ENCODE measurements around the gene CDK2AP2.
"Not testable (repeated sequence)": the region's sequence is repeated elsewhere in the genome, so short reads cannot be mapped to it uniquely, and the experiment has no call there.

Gene CDK2AP2

DNA sequence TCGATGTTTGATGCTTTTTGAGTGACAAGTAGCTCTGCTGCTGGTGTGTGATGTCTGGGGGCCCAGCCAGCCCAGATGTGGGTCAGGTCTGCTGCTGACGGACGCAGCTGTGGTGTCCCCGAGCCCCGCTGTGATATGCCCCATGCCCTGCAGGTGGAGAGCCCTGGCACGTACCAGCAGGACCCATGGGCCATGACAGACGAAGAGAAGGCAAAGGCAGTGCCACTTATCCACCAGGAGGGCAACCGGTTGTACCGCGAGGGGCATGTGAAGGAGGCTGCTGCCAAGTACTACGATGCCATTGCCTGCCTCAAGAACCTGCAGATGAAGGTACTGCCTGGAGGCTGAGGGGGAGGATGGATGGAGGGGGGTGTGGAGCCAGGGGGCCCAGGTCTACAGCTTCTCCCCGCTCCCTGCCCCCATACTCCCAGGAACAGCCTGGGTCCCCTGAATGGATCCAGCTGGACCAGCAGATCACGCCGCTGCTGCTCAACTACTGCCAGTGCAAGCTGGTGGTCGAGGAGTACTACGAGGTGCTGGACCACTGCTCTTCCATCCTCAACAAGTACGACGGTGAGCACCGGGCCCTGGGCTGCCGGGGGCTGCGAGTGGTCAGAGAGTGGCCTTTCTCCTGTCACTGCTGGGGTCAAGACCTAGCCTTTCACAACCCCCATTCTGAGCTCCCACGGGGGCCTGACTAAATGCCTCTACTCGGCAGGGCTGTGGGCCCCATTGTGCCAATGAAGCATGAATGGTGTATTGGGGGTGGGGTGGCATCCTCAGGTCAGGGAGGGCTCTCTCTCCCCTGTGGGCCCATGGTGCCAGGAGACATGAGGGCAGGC is 17.9 kb downstream of the CDK2AP2 start:
- no peak for DNase-seq

DNA sequence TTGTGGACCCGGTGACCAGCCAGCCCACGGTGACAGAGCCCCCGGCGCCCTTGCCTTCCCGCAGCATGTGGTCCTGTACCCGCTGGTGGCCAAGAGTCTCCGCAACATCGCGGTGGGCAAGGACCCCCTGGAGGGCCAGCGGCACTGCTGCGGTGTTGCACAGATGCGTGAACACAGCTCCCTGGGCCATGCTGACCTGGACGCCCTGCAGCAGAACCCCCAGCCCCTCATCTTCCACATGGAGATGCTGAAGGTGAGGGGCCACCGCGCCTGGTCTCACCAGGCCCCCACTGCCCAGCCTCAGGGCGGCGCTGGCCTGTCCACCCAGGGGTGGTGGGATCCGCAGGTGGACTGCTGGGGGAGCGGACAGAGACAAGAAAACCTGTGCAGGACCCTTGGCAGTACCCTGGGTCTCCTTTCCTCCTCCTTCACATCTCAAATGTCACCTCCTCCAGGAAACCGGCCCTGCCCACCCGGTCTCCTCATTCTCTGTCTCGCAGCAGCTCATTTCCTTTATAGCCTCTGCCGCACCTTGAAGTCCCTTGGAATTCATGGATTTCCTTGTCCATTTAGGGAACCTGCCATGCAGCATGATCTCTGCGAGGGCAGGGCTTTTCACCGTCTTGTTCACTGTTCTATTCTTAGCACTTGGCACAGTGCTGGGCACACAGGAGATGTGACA is 18.6 kb downstream of the CDK2AP2 start:
- DNase-seq, result no peak

DNA sequence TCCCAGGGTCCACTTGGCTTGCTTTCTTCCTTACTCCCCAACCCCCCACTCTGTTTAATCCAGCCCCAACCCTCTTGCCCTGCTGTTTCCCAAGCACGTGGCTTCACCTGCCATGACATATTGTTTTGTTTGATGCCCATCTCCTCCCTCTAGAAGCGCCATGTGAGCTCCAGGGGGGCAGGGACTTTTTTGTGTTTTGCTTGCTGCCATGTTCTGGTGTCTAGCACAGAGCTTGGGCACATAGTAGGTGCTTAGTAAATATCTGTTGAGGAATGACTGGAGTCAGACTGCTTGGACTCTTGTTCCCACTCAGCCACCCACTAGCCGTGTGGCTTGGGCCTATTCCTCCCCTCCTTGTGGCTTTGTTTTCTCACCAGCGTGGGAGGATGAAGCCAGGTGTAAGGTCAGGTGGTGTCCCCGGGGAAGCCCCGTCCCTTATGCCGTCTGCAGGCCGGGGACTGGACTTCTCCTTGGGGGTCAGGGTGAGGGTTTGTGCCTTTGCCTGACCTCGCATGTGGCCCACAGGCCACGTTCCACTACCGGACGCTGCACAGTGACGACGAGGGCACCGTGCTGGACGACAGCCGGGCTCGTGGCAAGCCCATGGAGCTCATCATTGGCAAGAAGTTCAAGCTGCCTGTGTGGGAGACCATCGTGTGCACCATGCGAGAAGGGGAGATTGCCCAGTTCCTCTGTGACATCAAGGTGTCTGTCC is 21.3 kb downstream of the CDK2AP2 start:
- peak; percentile 59 for DNase-seq

DNA sequence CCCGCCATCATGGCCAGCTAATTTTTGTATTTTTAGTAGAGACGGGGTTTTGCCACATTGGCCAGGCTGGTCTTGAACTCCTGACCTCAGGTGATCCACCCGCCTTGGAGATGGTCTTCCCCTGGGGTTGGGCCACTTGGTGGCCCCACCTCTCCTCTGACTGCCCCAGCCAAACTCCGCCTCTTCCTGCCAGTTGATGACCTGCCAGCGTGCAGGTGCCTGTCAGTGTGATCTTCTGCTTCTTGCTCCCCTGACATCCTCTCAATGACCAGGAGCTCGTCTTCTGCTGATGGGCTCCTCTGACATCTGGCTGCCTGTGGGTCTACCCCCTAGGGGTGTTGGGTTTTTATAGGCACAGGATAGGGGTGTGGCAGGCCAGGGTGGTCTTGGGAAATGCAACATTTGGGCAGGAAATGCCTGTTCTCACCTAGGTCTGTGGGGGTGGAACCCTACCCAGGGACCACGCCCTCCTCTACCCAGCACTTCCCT is 22.0 kb downstream of the CDK2AP2 start:
- DNase-seq, result peak; percentile 80

DNA sequence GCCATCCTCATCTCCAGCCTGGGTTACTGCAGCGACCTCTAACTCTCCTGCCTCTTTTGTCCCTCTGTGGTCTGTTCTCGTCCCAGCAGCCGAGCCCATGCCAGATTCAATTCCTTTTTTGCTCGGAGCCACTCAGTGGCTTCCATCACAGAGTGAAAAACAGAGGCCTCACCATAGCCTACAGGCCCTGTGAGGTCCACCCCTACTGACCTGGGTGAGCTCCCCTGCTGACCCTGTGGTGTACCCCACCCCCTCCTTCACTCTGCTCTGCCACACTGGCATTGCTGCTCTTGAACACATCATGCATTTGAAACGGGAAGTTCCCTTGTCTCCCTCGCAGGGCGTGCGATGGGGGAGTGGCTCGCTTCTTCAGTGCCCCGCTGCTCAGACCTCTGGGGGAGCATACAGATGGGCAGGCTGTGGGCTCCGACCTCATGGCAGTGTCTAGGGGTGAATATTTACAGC is 23.1 kb downstream of the CDK2AP2 start:
- DNase-seq, result peak; percentile 83

DNA sequence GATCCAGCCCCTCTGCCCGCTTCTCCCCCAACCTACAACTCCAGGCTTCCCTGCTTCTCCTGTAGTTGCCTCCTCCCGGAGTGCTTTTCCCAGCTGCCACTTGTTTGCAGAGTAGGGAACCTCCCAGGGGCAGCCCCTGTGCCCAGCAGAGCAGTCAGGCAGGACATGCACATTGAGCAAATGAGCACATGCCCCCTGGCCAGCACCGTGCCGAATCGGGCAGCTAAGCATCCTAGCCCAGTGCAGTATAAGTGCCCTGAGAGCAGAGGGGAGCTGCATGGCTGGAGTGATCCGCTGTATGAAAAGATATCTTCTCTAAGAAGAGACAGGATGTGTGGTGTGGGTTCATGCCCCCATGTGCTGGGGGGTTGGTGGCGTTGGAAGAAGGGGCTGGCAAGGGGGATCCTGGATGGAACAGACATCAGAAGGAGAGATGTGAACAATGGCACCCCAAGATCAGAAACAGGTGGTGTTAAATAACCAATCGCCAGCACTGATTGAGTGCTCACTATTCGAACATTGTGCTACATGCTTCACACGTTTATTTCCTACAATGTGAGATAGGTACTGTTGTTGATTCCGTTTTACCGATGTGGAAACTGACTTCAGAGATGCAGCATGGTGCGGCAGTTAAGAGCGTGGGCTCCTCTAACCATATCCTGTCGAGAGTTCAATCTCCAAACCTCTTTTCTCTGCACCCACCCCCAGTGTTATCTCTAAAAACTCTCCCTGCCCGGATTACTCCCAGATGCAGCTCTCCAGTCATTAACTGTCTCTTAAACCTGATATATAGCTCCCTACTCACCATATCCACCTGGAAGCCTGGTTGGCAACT is 23.9 kb downstream of the CDK2AP2 start:
- peak; percentile 52 for DNase-seq

DNA sequence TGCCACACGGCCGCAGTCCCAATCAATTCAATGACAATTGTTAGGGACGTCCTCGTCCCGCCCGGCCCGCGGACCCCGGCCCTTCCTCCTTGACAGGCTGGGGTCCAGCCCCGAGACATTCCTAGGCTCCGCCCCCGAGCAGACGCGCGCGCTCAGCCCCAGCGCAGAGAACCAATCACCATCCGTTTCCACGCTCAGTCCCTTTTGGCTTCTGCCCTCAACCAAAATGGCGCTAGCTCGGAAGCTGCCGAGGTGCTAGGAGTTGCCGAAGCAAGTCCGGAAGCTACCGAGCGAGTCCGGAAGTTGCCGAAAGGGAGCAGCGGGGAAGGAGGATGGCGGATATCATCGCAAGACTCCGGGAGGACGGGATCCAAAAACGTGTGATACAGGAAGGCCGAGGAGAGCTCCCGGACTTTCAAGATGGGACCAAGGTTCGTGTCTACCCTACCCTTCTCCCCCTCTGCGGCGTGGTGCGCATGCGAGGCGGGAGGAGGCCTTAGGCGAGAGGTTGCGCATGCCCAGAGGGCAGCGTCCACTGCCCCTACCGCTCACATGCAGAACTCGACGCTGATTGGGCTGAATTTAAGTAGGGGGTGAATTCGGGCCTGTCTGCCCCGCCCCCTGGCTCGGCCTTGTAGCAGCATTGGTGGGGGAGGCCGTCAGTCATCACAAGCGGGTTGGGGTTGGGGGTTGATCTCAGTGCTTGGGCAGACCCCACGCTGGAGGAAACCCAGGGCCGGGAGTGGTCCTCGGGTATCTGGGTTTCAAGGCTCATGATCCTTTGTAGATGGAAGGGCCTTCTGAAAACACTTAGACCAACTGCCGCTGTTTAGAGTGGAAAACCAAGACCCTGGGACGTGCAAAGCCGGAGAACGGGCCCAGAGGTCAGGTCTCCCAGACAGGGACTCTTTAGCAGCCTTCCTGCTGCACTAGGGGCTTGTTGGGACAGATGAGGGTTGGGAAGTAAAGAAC is 24.8 kb downstream of the CDK2AP2 start, which contains the start of gene AIP:
AIP (plus strand) TSS at position 200 of the 972 bp plus-strand sequence; CDS start at position 333, 133 bp downstream.
- peak; percentile 98 for DNase-seq

DNA sequence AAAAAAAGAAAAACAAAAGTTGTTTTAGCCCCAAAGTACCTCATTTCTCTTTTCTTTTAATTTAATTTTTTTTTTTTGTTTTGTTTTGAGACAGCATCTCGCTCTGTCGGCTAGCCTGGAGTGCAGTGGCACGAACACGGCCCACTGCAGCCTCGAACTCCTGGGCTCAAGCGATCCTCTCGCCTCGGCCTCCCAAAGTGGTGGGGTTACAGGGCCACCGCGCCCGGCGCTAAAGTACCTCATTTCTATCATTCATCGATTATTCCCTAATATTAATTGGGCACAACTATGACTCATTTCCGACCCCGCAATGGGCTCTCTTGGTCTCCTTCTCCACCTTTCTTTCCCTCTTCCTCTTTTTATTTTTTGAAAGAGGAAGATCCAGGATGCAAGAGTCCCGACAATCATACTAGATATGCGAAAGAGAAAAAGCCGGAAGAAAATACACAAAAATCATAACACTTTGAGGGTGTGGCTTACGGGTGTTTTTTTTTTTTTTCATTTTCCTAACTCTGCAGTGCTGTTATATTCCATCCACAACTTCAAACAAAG is 25.6 kb downstream of the CDK2AP2 start:
- no peak for DNase-seq

DNA sequence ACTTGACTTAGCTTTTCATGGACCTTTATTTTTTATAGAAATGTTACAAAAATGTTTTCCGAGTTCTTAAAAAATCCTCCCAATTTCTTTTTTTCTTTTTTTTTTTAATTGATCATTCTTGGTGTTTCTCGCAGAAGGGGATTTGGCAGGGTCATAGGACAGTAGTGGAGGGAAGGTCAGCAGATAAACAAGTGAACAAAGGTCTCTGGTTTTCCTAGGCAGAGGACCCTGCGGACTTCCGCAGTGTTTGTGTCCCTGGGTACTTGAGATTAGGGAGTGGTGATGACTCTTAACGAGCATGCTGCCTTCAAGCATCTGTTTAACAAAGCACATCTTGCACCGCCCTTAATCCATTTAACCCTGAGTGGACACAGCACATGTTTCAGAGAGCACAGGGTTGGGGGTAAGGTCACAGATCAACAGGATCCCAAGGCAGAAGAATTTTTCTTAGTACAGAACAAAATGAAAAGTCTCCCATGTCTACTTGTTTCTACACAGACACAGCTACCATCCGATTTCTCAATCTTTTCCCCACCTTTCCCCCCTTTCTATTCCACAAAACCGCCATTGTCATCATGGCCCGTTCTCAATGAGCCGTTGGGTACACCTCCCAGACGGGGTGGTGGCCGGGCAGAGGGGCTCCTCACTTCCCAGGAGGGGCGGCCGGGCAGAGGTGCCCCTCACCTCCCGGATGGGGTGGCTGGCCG is 30.5 kb downstream of the CDK2AP2 start:
- not testable (repeated sequence) for DNase-seq

DNA sequence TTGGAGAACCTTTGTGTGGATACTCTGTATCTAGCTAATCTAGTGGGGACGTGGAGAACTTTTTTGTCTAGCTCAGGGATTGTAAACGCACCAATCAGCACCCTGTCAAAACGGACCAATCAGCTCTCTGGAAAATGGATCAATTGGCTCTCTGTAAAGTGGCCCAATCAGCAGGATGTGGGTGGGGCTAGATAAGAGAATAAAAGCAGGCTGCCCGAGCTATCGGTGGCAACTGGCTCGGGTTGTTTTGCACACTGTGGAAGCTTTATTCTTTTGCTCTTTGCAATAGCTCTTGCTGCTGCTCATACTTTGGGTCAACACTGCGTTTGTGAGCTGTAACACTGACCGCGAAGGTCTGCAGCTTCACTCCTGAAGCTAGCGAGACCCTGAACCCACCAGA is 31.3 kb downstream of the CDK2AP2 start:
- not testable (repeated sequence) for DNase-seq

DNA sequence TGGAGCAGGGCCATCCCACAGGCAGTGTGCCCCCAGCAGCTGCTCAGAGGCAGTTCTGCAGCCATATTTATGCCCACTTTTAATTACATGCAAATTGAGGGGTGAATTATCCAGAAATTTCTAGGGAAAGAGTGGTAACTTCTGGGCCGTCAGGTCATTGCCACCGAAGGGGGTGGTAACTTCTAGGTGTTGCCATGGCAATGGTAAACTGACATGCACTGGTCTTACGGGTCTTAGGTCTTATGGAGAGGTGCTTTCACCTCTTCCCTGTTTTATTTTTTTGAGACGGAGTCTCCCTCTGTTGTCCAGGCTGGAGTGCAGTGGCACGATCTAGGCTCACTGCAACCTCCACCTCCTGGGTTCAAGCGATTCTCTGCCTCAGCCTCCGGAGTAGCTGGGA is 35.1 kb downstream of the CDK2AP2 start:
- no peak for DNase-seq

DNA sequence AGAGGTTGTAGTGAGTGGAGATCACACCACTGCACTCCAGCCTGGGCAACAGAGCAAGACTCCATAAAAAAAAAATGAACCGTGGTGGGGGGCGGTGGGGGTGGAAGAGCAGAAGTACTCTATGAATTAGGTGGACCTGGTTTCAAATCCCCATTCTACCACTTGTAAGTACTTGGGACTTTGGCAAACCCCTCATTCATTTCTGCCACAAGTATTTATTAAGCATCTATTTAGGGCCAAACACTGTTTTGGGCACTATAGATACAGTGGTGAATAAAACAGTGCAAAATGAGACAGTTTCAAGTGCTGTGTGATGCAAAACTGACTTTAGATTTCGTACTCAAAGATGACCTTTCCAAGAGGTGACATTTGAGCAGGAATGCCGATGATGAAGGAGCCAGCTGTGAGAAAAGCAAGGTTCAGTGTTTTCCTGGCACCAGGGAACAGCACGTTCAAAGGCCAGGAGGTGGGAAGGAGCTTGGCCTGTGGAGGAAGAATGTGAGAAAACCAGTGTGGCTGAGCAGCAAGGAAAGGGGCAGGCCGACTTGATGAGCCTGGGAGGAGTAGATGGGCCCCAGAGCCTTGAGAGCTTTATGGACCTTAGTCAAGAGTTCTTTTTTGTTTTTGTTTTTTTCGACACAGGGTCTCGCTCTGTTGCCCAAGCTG is 37.5 kb downstream of the CDK2AP2 start:
- DNase-seq, result no peak

DNA sequence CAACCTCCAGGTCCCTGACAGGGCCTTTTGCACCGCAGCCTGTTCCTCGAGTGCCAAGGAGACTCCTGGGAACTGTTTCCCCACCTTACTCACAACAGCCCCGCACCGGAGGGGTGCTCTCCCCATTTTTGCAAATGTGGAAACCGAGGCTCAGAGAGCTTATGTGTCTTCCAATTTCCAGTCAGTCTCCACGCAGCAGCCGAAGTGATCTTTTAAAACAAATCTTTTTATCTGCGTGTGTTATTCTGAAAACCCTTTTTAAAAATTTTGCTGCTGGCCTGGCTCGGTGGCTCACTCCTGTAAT is 38.5 kb downstream of the CDK2AP2 start:
- DNase-seq, result no peak

DNA sequence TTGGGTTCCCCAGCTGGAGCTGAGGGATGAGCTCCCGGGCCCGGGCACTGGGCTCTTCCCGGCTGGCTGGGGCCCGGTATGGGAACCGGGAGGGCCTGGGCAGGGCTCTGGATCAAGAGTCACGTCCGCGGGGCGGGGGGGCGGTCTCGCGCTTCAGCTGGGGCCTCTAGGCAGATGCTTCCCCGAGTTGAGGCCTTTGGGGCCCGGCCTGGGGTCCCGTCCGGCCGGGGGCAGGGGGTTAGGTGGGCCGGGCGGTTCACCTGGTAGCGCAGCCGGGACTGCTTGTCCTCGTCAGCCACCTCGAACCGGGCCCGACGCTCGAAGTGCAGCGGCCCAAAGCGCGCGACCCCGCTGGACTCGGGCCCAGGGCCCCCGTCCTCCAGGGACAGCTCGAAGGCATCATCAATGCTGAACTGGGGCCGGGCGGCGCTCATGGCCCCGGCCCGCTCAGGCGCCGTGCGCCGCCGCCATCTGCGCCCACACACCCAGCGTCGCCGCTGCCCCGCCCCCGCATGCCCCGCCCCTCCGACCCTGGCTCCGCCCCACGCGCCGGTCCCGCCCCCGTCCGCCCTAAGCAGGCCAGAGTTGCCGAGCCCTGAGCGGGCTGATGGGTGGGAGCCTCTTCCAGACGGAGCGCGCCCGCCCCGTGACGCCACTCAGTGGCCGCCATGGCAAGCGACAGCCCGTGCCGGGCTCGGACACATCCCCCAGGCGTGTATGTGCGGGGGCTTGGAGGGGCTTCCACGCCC is 39.0 kb downstream of the CDK2AP2 start, which contains the start of gene TMEM134:
TMEM134 (minus strand) TSS at position 493 of the 749 bp plus-strand sequence; CDS start at position 434, 59 bp downstream.
- DNase-seq, result peak; percentile 93

DNA sequence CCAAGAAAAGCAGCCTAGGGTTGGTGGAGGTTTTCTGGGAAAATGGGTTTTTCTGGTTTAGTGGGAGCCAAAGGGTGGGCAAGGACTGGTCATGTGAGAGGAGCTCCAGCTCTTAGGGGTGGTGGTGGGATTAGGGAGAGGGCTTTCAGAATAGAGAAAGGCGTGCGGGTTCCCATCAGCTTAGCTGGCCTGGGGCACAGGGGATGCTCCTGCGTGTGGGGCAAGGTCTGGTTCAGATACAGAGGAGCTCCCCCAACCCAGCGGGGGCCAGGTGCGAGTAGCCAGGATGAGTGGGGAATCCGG is 39.6 kb downstream of the CDK2AP2 start:
- DNase-seq, result no peak

DNA sequence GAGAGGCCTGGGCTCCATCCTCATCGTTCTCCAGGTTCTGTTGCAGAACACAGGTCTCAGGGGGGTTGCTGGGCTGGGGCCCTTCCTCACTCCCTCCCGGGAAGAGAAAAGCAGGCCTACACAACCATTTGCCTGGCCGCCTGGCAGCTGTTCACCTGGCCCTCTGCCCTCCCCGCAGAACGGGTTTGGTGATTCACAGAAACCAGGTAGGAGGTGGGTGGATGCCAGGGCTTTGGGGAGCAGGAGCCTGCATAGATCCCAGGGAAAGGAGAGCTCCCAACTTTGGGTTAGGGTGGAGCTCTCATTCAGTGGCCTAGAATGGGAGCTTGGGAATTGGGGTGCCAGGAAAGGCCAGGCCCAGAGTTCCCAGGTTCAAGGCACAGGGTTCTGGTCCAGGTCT is 39.9 kb downstream of the CDK2AP2 start:
- DNase-seq, result no peak

DNA sequence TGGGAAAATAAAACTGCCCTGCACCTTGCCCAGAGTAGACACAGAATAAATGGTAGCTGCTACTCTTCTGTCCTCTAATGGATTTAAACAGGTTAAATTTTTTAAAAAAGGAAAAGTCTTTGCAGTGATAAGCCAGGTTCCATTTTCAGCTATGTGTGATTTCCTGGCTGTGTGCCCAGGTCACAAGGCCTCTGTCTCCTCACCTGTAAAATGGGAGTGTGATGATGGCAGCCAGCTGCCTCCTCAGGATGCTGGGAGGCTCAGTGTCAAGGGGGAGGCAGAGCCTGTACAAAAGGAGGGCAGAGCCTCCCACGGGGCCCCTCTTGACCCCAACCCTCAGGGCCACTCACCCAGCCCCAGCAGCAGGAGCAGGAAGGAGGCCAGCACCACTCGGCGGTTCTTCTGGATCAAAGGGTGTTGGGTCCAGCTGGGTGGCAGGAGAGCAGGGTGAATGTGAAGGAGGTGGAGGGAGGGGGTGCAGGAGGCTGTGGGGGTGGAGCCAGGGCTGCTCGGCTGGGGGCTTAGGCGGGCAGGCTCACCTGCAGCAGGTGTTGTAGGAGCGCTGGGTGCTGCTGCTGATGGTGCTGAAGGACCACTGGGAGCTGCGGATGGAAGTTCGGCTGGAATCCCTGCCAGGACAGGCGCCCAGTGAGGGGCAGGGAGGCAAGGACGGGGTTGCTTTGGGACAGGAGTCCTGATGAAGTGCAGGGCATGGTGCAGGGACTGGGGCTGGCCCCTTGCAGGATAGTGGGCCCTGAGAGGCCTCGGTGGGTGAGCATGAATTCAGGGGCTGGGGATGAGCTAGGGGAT is 40.8 kb downstream of the CDK2AP2 start:
- no peak for DNase-seq

DNA sequence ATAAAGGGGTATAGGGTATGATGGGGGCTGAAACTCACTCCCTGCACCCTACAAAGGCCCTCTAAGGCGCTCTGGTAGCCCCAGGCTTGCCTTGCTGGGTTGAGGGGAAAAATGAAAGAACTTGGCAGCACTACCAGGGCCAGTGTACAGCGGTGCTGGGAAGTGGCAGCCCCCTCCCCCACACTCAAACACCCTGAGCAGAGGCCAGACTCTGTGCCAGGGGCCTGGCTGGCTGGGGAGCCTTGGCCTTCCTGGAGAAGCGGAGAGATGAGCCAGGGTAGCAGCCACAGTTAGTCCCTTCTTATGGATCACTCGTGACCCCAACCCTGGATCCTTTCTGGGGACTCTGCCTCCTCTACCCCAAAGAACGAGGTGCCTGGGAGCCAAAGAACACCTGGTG is 41.6 kb downstream of the CDK2AP2 start:
- DNase-seq, result no peak

All from stimulated activated CD4-positive, alpha-beta T cell treated with anti-CD3 and anti-CD28 coated beads, Interleukin-1b, Interleukin-23, amount 100 ng/mL, for 48 hours (primary cell).